Activated T-helper 1 cell treated with Interleukin-2 at 50 U/mL for 16 hours (primary cell): Measurements from ENCODE around the gene NHLRC4.

ENCODE experiments used
- DNase-seq: peaks from one replicate; pipeline ENCODE4 v3.0.0-alpha.2; 2020; ENCODE audit warnings: low read depth

Gene NHLRC4

GRCh38 chr16:553601-554296 is 13.1 kb upstream of the NHLRC4 start:
- no peak for DNase-seq

DNA sequence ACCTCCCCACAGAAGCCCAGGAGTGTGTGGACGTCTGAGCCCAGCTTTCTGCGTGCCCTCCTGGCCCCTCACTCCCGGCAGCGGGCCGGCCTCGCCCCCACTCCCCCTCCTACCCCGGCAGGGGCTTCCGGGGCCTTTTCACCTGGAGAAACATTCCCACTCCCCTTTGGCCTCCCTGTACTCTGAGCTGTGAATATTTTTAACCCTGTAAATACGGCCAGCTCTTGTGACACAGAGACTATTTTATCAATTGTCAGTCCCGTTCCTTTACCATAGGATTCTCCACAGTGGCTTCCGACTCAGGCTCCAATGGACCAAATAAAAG is 12.5 kb upstream of the NHLRC4 start:
- no peak for DNase-seq

- no peak for DNase-seq
These were observed 12.0 kb upstream of the NHLRC4 start for GRCh38 chr16:554640-555365.

- no peak for DNase-seq
These were observed 11.0 kb upstream of the NHLRC4 start for GRCh38 chr16:555528-556473.

GRCh38 chr16:556474-557173 is 10.2 kb upstream of the NHLRC4 start:
- no peak for DNase-seq

GRCh38 chr16:557463-558297 is 9.1 kb upstream of the NHLRC4 start:
- no peak for DNase-seq

- no peak for DNase-seq
These were observed 8.3 kb upstream of the NHLRC4 start for GRCh38 chr16:558298-559020.

DNA sequence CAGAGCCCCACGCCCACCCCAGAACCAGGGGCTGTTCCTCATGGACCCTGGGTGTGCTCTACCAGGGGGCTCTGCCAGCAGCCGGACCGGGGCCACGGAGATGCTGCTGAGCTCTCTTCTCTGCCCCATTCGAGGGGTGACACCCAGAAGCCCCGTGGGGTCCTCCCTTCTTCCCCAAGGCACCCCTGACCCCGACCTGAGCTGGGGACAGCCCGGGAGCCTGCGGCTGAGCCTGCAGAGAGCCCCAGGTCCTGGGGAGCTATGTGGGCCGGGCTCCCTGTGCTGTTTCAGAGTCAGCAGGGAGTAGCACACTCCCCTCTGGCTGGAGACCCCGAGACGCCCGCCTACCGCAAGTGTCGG is 7.8 kb upstream of the NHLRC4 start:
- DNase-seq, result no peak

GRCh38 chr16:559411-560203 is 7.2 kb upstream of the NHLRC4 start:
- DNase-seq, result no peak

- no peak for DNase-seq
These were observed 6.6 kb upstream of the NHLRC4 start, which contains the start of gene PRR35 for GRCh38 chr16:560204-560700. PRR35 (plus strand) TSS chr16:560394; CDS start chr16:563295, 2,901 bp downstream.

DNA sequence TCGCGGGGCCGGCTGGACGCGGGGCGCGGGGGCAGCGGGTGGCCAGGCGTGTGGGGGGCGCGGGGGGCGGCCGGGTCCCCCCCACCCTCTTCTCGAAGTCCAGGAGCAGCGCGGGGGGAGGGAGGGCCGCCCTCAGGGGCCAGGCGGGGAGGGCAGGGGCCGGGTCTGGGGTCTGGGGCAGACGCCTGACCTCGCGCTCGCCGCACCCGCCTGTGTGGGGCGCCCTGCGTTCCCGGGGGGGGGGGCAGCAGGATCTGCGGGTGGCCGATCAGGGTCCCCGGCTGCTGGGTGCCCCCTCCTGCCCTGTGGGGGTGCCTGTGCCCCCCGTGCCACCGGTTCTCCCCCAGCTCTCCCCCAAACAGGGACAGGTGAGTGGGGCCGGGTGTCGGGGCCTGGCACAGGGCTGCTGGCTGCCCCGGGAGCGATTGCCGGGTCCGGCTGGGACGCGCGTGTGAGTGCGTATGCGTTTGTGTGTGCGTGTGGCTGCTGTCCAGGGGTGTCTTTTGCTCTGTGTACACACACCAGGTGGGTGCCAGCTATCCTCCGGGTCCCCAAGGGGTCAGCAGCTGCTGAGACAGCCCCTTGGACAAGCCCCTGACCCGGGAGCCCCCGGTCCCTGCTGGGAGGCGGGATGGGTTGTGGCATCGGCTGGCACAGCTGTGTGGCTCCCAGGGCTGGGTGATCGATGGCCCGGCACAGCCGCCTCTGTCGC is 5.9 kb upstream of the NHLRC4 start:
- no peak for DNase-seq

DNA sequence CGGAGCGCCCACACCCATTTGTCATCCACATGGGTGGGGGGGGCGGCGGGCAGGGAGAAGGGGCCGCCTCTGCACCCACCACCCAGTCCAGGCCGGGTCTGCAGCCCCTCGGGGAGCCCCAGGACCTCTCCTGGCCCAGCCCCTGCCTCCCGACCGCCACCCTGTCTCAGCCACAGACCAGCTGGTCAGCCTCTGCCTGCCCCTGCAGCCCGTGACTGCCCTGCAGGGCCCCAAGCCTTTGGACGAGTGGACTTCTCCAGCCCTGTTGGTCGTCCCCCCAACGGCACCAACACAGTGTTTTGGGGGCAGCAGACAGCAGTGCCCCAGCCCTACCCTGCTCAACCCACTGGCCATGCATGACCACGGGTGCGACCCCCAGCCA is 5.4 kb upstream of the NHLRC4 start:
- no peak for DNase-seq

GRCh38 chr16:561957-562938 is 4.6 kb upstream of the NHLRC4 start:
- no peak for DNase-seq

GRCh38 chr16:563072-563644 is 3.6 kb upstream of the NHLRC4 start:
- DNase-seq, result no peak

DNA sequence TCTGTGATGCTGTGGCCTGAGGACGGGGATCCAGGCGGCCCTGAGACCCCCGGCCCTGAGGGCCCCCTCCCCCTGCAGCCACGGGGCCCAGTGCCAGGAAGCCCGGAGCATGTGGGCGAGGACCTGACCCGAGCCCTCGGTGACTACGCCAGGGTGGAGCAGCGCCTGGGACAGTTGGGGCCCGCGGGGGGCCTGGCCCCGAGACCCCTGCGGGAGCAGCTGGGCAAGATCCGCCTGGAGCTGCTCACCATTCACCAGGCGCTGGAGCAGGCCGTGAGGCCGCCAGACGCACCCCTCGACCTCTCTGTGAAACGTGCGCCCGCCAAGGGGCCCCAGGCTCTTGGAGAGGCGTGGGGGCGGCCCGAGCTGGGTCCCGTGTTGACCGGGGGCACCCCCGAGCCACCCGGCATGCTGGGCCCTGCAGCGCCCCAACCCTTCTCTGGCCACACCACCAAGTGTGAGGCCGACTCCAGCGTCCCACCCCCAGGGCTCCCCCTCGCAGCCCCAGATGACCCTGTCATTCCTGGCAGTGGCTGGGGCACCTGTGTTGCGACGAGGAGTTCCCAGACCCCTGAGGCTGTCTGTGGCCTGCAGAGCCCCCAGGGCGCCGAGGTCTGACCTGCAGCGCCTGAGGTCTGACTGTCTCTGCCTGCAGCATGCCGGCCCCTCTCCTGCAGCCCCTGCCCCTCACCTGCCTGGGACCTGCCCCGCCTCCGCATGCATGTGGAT is 2.0 kb upstream of the NHLRC4 start:
- DNase-seq, result no peak
